COLO668 (cell line): ENCODE results near the gene CASP10.
"Not testable (repeated sequence)": the region's sequence is repeated elsewhere in the genome, so short reads cannot be mapped to it uniquely, and the experiment has no call there.

Experiments
- DNase-seq: peaks from one replicate; lab custom pipeline; 2025; ENCODE audit not compliant: unreplicated experiment; lab: John Stamatoyannopoulos, UW

CASP10 gene

GRCh38 chr2:201154615-201155399 is 28.1 kb upstream of the CASP10 start:
- DNase-seq: no peak

GRCh38 chr2:201156036-201156435 is 26.9 kb upstream of the CASP10 start:
- no peak for DNase-seq

GRCh38 chr2:201156640-201157039 is 26.3 kb upstream of the CASP10 start:
- no peak for DNase-seq

GRCh38 chr2:201157694-201158093 is 25.2 kb upstream of the CASP10 start:
- DNase-seq: no peak

- DNase-seq: peak; percentile 22
These were observed 24.6 kb upstream of the CASP10 start for GRCh38 chr2:201158111-201158929.

- DNase-seq: no peak
These were observed 18.8 kb upstream of the CASP10 start for GRCh38 chr2:201164166-201164565.

GRCh38 chr2:201167546-201167945 is 15.4 kb upstream of the CASP10 start:
- no peak for DNase-seq

GRCh38 chr2:201168496-201168895 is 14.4 kb upstream of the CASP10 start:
- DNase-seq: not testable (repeated sequence)

- DNase-seq: no peak
These were observed 11.6 kb upstream of the CASP10 start for GRCh38 chr2:201171259-201171814.

- DNase-seq: no peak
These were observed 10.7 kb upstream of the CASP10 start for GRCh38 chr2:201172279-201172678.

- no peak for DNase-seq
These were observed 8.3 kb upstream of the CASP10 start for GRCh38 chr2:201174687-201175086.

- no peak for DNase-seq
These were observed 6.9 kb upstream of the CASP10 start for GRCh38 chr2:201176081-201176481.

- no peak for DNase-seq
These were observed 2.9 kb upstream of the CASP10 start for GRCh38 chr2:201180010-201180409.

GRCh38 chr2:201183365-201183727 is 405 bp downstream of the CASP10 start:
- DNase-seq: no peak

GRCh38 chr2:201183835-201184234 is 894 bp downstream of the CASP10 start:
- DNase-seq: not testable (repeated sequence)

GRCh38 chr2:201184248-201184647 is 1.3 kb downstream of the CASP10 start:
- not testable (repeated sequence) for DNase-seq

- no peak for DNase-seq
These were observed 2.9 kb downstream of the CASP10 start for GRCh38 chr2:201185863-201186262.

- no peak for DNase-seq
These were observed 4.0 kb downstream of the CASP10 start for GRCh38 chr2:201186982-201187381.

GRCh38 chr2:201188449-201188848 is 5.5 kb downstream of the CASP10 start:
- no peak for DNase-seq

- DNase-seq: no peak
These were observed 8.4 kb downstream of the CASP10 start for GRCh38 chr2:201191132-201191875.

- DNase-seq: no peak
These were observed 11.2 kb downstream of the CASP10 start for GRCh38 chr2:201194097-201194496.
